HG02885 (cell line): ENCODE measurements around the gene MACROD2.

Source experiments
- ATAC-seq: cut with Tn5 transposase; IDR thresholded peaks from one replicate; pipeline ENCODE4 v1.9.1; 2021; ENCODE audit warnings: mild to moderate bottlenecking; ENCODE audit not compliant: unreplicated experiment, poor library complexity

The MACROD2 gene

DNA sequence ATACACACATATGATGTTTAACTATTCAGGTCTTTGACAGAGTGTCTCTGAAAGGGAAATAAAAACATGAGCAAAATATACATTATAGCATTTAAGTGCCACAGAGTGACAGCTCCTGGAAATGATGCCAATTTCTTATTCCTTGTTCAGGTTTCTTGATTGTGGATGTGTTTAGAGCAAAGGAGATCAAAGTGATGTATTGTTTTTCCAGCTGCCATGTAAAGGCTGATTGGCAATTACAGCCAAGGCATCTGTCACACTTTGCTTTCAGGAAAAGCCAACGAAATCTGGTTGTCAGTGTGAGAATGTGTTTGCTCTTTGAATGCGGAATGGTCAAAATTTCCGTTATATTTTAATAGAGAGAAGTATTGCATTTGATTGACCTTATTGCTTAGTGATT lies 689.9 kb downstream of the MACROD2 start:
- no peak for ATAC-seq

DNA sequence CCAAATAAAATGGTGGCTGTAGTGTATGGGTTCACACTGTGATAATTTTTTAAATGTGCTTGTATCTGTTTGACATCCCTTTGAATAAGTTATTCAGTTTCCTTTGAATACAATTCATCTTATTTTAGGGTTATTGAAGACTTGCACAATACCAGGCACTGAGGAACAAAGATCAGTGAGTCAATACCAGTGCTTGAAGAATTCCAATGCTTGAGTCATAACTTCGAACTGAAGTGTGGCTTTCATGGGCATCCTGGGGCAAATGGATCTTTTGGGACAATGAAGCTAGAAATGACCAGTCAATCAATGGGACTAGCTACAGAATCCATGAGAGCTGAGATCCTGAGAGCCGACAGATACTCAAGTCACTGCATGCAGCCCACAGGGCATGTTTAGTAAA lies 692.0 kb downstream of the MACROD2 start:
- no peak for ATAC-seq

DNA sequence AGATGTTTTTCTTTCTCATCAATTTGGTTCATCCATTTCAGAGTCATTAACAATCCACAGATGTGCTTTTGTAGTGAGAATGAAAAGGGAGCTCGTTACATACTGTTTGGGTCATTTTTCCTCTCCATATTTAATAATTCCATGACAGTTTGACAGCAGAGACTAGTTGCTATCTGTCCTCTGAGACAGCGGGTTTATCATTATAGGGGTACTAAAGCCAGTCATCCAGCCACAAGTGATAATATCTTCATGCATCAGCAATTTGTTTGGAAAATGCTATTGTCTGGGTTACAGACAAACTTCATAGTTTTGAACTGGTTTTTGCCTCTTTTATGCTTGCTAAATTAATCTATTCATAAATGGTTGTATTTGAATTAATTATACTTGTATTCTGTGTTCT lies 692.7 kb downstream of the MACROD2 start:
- no peak for ATAC-seq

DNA sequence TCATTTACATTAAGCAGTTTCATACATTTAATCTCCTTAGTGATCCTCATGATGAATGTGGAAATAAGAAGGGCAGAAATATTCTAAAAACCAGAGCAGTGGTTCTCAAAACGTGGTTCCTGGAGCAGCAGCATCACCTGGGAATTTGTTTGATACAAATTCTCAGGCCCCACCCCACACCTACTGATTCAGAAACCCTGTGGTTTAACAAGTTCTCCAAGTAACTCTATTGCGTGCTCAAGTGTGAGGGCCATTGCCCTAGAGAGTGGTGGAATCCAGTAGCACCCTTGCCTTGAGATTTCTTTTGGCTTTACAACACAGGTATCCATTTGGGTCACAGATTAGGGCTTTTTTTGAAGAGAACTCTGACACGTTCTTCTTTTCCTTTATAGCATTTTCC lies 696.7 kb downstream of the MACROD2 start:
- ATAC-seq: peak; percentile 44

DNA sequence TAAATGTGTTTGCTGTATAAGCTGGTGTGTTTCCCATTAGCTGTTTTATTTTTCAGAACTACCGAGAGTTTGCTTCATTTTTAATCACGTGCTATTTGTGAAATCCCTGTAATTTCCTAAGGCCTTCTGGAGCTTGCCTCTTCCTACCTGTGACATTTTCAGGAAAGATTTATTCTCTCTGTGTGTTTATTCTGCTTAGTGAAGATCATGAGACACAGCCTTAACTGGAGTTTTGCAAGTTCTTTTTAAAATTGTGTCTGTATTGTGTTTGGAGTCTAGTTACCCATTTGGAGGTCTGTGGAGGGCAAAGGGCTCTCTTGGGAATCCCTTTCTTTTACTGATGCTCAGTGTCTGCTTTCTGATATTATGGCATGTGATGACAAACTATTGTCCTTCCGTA lies 701.2 kb downstream of the MACROD2 start:
- no peak for ATAC-seq

DNA sequence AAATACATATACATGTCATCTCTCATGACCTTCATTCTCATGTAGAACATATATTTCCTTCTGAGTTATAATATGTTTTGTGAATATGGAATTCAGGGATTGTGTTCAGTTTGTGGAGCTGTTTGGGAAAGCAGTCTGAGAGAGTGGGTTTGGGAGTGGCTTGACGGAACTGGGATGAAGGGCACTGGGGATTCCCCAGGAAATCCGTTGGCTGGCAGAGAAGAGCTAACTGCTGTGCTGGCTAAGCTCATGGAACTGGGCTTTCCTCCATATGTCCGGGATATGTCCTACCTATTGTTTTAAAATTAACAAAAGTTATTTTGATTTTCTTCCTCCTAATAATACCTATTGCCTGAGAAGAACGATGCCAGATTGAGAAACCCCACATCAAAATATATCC lies 701.6 kb downstream of the MACROD2 start:
- ATAC-seq: no peak

DNA sequence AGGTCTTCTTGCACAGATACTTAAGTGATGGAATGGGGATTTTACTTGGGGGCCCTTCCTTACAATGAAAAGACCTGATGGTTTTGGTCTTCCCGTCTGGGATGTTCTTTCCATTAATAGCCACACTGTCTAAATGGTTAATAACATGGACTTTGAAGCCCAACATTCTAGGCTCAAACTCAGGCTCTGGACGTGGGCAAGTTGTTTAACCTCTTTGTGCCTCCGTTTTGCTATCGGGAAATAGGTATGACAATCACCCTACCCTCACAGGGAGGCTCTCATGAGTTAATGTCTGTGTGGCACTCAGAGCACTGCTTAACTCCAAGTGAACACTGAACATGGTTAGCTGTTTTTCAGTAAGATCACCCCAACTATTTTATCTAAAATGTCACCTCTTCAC lies 702.8 kb downstream of the MACROD2 start:
- no peak for ATAC-seq

DNA sequence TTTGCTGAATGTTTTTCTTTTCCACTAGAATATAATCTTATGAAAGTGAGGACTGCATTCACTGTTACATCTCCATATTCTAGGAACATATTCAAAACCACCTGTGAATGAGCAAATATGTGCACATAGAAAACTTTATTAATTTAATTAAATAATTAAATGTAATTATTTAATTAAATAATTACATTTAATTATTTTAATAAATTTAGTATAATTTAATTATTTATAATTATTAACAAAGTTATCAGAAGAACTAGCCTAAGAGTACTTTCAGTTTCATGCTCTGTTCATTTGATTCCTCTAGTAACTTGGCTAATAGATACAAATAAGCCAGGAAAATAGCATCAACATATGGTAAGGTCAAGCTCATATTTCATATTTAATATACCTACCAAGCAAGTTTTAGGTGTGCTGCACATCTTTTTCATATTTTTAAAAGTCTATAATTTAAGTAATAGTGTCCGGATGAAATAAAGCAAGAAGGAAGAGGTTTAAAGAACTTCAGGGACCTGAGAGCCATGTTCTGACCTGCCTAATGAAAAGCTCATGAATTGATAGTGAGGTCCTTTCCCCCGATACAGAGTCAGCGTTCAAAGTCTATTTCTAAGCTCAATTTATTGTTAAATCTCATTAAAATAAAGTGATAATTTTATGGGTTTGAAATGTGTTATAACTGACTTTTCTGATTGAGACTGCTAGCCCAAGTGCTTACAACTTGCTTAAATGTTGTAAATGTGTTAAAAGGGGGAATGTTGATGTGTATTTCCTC lies 703.5 kb downstream of the MACROD2 start:
- no peak for ATAC-seq

DNA sequence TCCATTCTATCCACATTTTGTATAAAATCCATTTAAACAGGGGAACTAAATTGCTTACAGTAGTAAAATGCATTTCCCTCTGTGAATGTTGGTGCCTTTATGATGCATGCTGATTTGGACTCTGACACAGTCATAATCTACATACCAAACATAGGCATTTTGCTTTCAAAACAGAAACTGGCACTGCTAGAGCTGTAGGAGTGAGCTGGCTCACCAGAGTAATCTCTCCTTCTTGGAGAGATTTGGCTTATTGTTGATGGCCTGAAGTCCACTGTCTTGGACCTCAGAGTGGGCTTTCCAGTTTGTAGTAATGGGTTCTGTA lies 705.3 kb downstream of the MACROD2 start:
- ATAC-seq: no peak

DNA sequence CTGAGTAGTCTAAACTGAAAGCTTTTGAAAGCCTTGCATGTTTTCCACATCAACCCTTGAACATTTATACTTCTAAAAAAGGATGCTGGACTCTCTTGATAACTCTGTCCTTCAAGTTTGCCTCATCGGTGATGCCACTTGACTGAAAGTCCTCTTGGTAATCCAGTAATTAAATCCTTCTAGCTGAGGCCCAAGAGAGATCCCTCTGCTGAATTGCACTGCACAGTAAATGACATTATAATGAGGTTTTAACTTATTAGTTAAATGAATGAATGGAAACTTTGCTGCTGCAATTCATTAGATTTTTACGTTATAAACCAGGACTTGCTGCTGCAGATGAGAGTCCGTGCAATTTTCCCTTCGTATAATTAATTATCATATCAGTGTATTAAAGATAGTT lies 706.0 kb downstream of the MACROD2 start:
- ATAC-seq: no peak

DNA sequence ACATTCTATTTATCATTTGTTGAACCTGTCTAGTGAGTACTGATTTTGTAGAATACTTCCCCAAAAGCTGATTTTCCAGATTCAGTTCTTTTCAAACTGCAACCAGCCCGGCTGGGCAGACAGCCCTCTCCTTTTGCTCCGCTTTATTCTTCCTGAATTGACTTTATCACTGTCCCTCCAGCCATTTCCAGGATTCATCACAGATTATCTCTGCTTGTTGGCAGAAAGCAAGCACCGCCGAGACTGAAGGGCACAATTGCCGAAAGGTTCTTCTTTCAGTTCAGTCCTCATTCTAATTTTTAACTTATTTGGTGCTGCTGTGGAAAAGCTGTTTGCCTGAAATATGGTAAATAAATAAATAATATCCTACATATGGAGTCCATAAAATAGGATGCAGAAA lies 711.2 kb downstream of the MACROD2 start:
- ATAC-seq: no peak

DNA sequence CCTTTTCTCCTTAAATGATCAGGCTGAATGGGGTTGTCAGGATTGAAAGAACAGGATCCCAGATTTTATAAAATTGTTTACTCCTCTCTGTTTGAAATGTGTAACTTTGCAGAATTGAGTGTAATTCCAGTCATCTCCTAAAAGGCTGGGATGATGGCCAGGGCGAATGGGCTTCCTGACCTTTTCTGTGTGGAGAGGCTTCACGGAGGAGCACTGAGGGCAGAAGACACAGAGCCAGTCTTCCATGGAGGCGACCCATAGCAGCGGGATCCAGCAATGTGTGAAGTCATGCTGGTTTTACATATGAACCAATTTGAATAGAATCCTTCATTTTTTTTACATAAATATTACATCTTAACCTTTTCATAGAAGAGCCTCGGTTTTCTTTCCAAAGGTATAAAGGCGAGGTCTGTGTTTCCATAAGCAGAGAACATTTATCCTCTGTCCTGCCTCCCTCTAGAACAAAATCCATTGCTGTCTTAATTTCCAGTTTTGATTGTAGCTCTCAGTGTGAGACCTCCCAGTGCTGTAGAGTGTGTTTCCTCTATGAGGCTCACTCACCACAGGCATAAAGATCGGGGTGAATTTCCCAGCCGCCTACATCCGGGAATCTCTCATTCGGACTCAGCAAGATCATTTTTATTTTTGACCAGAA lies 711.8 kb downstream of the MACROD2 start:
- no peak for ATAC-seq

DNA sequence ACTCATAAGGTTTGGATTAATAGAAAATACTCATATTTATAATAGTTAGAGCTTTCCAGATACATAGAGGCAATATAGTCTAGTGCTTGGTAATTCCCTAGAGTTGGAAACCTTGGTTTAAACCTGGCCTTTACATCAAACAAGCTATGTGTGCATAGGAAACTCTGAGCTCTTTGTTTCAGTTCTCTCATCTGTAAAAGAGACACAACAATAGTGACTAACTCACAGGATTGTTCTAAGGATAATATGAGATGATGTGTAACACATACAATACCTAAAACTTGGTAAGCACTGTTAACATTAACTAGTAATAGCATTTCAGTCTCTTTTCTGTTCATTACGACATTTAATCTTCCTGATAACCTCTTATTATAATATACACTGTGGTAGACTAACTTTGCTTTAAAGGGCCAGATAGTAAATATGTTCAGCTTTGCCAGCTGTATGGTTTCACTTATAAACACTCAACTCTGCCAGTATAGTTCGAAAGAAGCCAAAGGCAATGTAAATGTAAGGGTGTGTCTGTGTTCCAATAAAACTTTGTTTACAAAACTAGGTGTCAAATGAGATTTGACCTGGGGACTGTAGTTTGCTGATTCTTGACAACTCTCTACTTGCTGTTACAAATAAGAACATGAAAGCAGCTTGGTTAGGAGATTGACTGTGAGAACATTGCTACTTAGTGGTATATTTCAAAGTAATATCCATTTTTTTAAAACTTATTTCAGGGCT lies 712.7 kb downstream of the MACROD2 start:
- peak; percentile 51 for ATAC-seq

DNA sequence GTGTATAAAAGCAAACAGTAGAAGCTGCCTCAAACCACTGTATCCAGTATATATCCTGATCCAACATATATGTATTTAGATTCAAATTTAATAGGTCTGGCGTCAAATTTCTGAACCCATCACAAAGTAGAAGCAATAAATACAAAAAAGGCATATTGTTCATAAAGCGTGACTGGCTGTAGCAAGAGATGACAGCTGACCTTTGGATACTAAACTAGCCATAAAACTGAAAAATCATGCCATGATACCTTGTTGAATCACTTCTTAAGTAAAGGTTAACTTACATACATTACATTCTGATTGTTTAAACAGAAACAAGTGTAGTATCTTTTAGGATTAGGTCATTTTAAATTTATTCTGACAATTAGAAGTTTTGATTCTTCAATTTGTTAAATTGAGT lies 714.1 kb downstream of the MACROD2 start:
- no peak for ATAC-seq

DNA sequence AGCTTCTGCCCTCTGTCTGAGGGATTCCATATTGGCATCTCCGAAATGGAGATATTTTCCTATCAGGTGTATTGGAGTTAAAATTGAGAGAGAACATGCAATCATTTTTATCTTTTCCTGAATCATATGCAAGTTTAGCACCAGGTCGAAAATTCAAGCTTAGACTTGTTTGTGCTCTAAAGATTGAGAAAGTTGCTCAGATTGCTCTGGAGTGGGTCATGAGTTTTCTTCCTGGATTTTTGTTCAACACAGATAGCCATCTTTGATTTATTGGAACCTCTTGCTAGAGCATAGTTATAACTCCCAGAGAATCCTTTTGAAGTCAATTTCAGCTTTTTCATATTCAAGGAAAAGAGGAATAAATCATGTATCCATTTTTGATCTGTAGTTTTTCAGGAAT lies 715.6 kb downstream of the MACROD2 start:
- no peak for ATAC-seq

DNA sequence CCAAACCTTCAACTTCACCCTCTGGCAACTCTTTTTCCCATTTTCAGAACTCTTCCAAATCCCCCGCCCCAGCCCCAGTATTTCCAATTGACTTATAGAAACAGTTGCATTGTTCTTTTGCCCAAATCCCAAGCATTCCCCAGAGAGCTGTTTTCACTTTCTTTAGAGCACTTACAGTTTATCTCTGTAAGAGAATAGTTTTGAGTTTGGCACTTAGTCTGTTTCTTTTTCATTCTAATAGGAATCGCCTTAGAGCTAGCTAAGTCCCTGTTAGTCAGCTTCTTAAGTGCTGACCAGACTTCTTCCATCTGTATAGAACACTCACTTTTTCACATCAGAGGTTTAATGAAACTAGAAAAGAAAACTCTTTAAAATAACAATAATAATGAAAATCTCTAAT lies 716.3 kb downstream of the MACROD2 start:
- ATAC-seq: no peak

DNA sequence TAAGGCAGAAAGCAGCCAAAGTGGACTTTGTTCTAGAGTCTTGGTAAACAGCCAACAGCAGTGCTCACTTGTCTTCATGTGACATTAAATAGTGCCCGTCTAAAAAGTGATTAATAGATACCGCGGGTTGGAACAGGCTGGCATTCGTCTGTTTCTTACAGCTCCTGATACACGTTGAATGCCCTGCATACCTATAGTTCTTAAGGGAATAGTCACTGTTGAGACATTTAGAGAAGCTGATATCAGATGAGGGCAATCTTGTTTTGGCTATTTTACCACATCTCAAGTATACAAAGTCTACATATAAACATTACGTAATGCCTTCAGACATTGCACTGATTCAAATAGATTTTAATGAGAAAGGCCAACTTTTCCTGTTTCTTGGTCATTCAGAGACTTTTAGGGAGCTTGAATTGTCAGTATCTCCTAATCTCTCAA lies 717.0 kb downstream of the MACROD2 start:
- ATAC-seq: no peak

DNA sequence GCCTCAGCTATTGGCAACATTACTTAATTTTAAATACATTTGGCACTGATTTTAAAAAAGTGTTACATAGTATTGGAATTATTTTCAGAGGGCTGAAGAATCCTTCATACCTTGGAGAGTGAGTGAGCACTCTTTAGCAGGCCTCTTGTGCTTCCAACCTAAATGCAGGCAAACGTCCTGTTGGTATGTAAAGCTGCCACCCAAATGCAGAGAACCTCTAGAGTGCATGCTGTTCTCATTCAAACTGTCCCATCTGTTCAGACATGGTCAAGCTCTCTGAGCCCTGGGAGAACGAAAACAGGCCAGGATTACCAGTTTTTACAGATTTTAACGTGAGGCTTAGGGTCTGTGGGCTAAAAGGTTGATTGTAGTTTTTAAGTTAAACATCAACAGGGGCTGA lies 720.1 kb downstream of the MACROD2 start:
- ATAC-seq: no peak

DNA sequence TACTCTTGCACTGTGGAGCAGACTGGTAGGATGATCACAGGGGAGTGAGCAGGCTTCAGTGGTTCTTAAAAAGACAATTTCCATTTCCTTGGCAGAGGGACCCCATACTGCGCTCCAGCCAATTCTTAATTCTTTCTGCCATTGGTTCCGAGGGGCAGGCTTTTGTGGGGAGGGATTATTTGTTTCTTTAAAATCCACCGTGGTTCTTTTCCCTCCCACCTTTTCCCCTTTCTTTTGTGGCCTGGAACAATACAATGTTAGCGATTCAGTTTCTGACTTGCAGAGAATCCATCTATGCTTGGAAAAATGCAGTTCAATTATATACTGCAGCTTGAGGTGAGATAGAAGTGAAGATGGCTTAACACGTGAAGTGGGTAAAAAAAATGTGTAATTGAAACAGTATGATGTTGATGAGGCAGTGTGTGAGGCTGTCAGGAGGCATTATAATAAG lies 721.1 kb downstream of the MACROD2 start:
- no peak for ATAC-seq

DNA sequence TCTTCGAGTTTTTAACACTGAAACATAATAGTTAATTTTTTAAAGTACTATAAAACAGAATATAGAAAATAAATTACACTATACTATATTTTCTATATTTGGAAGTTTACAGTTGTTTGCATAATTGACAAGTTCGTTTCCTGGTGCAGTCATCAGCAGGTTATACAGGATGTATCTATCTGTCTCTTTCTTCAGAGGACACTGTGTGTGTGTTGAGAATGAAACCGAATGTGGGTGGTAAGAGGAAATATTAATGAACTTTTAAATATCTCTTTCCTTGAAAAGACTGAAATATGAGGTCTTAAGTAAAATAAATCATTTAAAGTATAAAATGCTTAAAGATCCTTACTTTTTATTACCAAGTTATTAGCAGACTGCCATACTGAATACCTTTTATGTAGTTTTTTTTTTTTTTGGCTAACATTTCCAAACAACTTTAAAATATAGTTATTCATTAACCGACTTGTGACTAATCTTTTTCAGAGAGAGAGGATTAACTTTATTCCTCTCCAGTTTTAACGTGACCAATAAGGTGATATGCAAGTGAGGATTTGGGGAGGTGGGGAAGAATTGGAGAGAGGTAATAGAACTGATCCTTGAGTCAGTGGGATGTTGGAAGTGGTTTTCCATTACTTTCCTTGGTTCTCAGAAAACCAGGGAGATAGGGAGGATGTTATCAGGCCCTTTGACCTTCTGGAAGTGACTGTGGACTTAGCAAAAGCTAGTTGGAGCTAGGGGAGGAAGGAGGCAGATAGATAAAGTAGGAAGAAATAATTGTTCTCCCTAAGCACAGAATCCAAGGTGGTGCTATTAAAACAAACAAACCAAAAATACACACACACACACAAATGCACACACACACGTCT lies 722.1 kb downstream of the MACROD2 start:
- ATAC-seq: peak; percentile 89

DNA sequence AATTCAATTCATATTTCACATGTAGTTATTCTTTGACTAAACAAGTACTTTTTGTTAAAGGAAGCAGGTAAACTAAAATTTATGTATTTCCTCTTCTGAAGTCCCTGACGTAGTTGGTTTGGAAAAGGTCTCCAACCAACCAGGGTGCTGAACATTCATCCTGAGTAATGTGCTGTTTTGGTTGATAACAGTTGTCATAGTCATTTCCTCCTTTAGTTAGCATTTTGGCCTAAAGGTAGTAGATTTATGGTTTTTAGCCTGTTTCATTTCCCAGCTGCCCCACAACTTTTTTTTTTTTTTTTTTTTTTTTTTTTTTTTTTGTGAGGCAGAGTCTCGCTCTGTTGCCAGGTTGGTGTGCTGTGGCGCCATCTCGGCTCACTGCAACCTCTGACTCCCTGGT lies 724.9 kb downstream of the MACROD2 start:
- ATAC-seq: no peak
